GF-D8 (cell line): ENCODE data around the gene ZNFX1.
"Not testable (repeated sequence)": the region's sequence is repeated elsewhere in the genome, so short reads cannot be mapped to it uniquely, and the experiment has no call there.

Source experiments
- DNase-seq: peaks from one replicate; lab custom pipeline; 2025; lab: John Stamatoyannopoulos, UW

ZNFX1 gene

GRCh38 chr20:49248301-49248700, 29.6 kb downstream of the ZNFX1 start:
- no peak for DNase-seq

- peak; percentile 42 for DNase-seq
Observed at GRCh38 chr20:49247792-49248191, 30.1 kb downstream of the ZNFX1 start.

GRCh38 chr20:49247169-49247723, 30.6 kb downstream of the ZNFX1 start:
- DNase-seq: no peak

- no peak for DNase-seq
Observed at GRCh38 chr20:49245921-49246740, 31.7 kb downstream of the ZNFX1 start.

- no peak for DNase-seq
Observed at GRCh38 chr20:49237531-49237930, 40.3 kb downstream of the ZNFX1 start.

- DNase-seq: no peak
Observed at GRCh38 chr20:49236301-49236700, 41.6 kb downstream of the ZNFX1 start.

- DNase-seq: no peak
Observed at GRCh38 chr20:49234831-49235230, 43.0 kb downstream of the ZNFX1 start.

GRCh38 chr20:49233226-49233625, 44.6 kb downstream of the ZNFX1 start:
- no peak for DNase-seq

GRCh38 chr20:49231471-49231870, 46.4 kb downstream of the ZNFX1 start:
- DNase-seq: no peak

- peak; percentile 76 for DNase-seq
Observed at GRCh38 chr20:49230561-49231133, 47.2 kb downstream of the ZNFX1 start.

- DNase-seq: no peak
Observed at GRCh38 chr20:49230021-49230420, 47.8 kb downstream of the ZNFX1 start.

- no peak for DNase-seq
Observed at GRCh38 chr20:49229381-49229780, 48.5 kb downstream of the ZNFX1 start.

GRCh38 chr20:49228676-49229075, 49.2 kb downstream of the ZNFX1 start:
- DNase-seq: no peak

GRCh38 chr20:49225896-49226295, 52.0 kb downstream of the ZNFX1 start:
- DNase-seq: no peak

- no peak for DNase-seq
Observed at GRCh38 chr20:49219924-49220831, 57.7 kb downstream of the ZNFX1 start.

- DNase-seq: peak; percentile 93
Observed at GRCh38 chr20:49219091-49219923, 58.5 kb downstream of the ZNFX1 start, which contains the start of gene DDX27. TSS of gene DDX27 (plus strand) at chr20:49219416. CDS start at chr20:49219449, 33 bp downstream.

- DNase-seq: not testable (repeated sequence)
Observed at GRCh38 chr20:49218739-49219090, 59.1 kb downstream of the ZNFX1 start.

GRCh38 chr20:49216991-49217578, 60.8 kb downstream of the ZNFX1 start:
- DNase-seq: peak; percentile 53

- DNase-seq: no peak
Observed at GRCh38 chr20:49215232-49215631, 62.6 kb downstream of the ZNFX1 start.

GRCh38 chr20:49214571-49214970, 63.3 kb downstream of the ZNFX1 start:
- DNase-seq: no peak

GRCh38 chr20:49210757-49211110, 67.1 kb downstream of the ZNFX1 start:
- DNase-seq: no peak
